Psoas muscle (tissue), 8 donors: ENCODE data around the gene PSMF1. TPM values are rescaled to one million over a fixed set of nuclear protein-coding genes. Genes with fewer than 3 reads are reported as not detected.

ENCODE experiments used
- ATAC-seq, 4 donors: fragments of 200-7000 bp; cut with Tn5 transposase; one replicate each; pipeline ENCODE4 v1.9.1; 2020; ENCODE audit warnings: moderate library complexity in 3 of 4, mild to moderate bottlenecking in 2 of 4
- DNase-seq, 2 donors: peaks; one replicate each; pipeline ENCODE4 v3.0.0-alpha.2; 2020
- H3K27ac ChIP-seq: fragments of 200-600 bp; one replicate; pipeline ENCODE4 v1.8.0; 2022
- H3K27me3 ChIP-seq, 3 donors: fragments of 200-600 bp in 1 of 3; one replicate each; pipeline versions ENCODE4 v1.6.1 to v1.8.0; 2013 to 2022; ENCODE audit warnings: low read length in 2 of 3, mild to moderate bottlenecking in 2 of 3, moderate library complexity in 1 of 3; ENCODE audit not compliant: insufficient read depth in 3 of 3
- H3K36me3 ChIP-seq, 2 donors: fragments of 200-600 bp in 1 of 2; one replicate each; pipeline versions ENCODE4 v1.6.1 to v1.8.0; 2013 to 2022; ENCODE audit warnings: low read depth in 1 of 2, mild to moderate bottlenecking in 1 of 2, moderate library complexity in 1 of 2; ENCODE audit not compliant: insufficient read depth in 1 of 2
- H3K4me1 ChIP-seq: fragments of 200-600 bp; one replicate; pipeline ENCODE4 v1.8.0; 2022
- H3K4me3 ChIP-seq: fragments of 200-600 bp; one replicate; pipeline ENCODE4 v1.8.0; 2022; ENCODE audit warnings: mild to moderate bottlenecking
- H3K9me3 ChIP-seq: fragments of 200-600 bp; one replicate; pipeline ENCODE4 v1.8.0; 2022
- WGBS, 3 donors: extraction: QIAGEN DNeasy Blood & Tissue Kit; methylation state at CpG; one replicate each; pipeline versions ENCODE4 v1.1.6 to v1.1.7; 2013; 5-methylcytosine and 5-hydroxymethylcytosine counted together
- intact Hi-C, 2 donors: fragments of 100-400 bp; cut with DNase I; formaldehyde crosslinking; loops; one replicate each; pipeline versions ENCODE4 v1.11.0 to v1.14.2; 2022
- polyA plus RNA-seq, 3 donors: library from polyadenylated mRNA; stranded (reverse); fragments of 200-250 nt; gene quantifications; one replicate each; pipeline ENCODE4 v1.2.3, GENCODE V29; 2013
- total RNA-seq, 4 donors: library from RNA; stranded (reverse); fragmentation: NEBNext Ultra II Directional in 2 of 4; extraction: Animal tissue kit (Norgen Biotek cat#: 25700) in 2 of 4; gene quantifications; one replicate each; pipeline versions ENCODE4 v1.2.1 to v1.2.4, GENCODE V29; 2021 to 2023
- TF ChIP-seq, protein P1 (sequence below): fragments of 200-600 bp; IDR thresholded peaks from one replicate; pipeline ENCODE4 v1.8.0; 2022; ENCODE audit warnings: antibody characterized with exemption
- donor health status: healthy with polysubstance abuse.
- donor health status: DM: no; HTN: no; CAD: no; lungs with moderate emphysema.
- donor health status: Bipolar disorder and iron deficiency.
- donor health status: healthy.
- donor health status: DM: yes; HTN: yes; CAD: no.
- donor health status: DM: no; HTN: no; CAD: no.
- donor health status: DM: no; HTN: no; CAD: no.
- donor health status: DM: yes; HTN: yes; CAD: no.

The PSMF1 gene
- total and polyA plus RNA-seq, 7 donors: 81.0 to 159 (median 137) TPM

DNA sequence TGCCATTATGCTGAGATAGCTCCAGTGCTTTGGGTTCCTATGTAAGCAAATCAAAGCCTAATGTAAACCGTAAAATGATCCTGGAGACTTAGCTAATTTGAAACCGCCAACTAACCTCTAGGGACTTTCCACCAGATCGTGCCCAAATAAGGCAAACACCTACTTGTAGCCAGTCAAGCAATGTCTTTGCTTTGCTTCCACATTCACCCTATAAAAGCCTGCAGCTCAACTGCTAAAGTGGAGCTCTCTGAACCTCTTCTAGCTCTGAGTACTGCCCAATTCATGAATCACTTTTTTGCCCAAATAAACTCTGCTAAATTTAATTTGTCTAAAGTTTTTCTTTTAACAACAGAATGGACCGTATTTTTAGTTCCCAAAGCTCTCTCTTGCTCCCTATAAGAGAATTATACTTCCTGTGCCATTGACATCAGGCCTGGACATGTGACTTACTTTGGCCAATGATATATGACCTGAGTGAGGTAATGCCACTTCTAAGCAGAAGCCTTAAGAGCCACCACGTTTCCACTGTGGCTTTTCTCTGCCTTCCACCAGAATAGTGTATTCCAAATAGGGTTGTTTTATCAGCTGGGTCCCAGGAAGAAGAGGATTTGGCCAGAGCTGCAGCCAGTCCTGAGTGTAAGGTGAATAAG lies 34.8 kb upstream of the PSMF1 start:
- H3K4me3 ChIP-seq: no peak overlapping the region
- DNase-seq: no peak
- 53 to 65% (median 57%) methylated on average over 5 of the region's 5 CpGs for WGBS, 3 donors

GRCh38 chr20:1085492-1086276 lies 32.7 kb upstream of the PSMF1 start:
- Histone ChIP-seq H3K27ac (no peak overlapping the region), H3K27me3 (peaks cover 0 to 2% (median 0%) of the 10 kb centered on the region in 3 donors), H3K36me3 (no peaks in the 10 kb centered on the region), H3K4me1 (no peaks in the 10 kb centered on the region), H3K9me3 (no peaks in the 10 kb centered on the region), H3K4me3 (no peak overlapping the region)
- DNase-seq: no peak
- 67 to 72% (median 69%) methylated on average over 6 of the region's 6 CpGs for WGBS, 3 donors
- intact Hi-C loops: no loop called here
- TF ChIP-seq, protein P1, sequence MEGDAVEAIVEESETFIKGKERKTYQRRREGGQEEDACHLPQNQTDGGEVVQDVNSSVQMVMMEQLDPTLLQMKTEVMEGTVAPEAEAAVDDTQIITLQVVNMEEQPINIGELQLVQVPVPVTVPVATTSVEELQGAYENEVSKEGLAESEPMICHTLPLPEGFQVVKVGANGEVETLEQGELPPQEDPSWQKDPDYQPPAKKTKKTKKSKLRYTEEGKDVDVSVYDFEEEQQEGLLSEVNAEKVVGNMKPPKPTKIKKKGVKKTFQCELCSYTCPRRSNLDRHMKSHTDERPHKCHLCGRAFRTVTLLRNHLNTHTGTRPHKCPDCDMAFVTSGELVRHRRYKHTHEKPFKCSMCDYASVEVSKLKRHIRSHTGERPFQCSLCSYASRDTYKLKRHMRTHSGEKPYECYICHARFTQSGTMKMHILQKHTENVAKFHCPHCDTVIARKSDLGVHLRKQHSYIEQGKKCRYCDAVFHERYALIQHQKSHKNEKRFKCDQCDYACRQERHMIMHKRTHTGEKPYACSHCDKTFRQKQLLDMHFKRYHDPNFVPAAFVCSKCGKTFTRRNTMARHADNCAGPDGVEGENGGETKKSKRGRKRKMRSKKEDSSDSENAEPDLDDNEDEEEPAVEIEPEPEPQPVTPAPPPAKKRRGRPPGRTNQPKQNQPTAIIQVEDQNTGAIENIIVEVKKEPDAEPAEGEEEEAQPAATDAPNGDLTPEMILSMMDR: no peak
- ATAC-seq: no peak

More for the DNA sequence above, 34.8 kb upstream of the PSMF1 start:
- intact Hi-C loops: no loop called here
- TF ChIP-seq, protein P1: no peak
- Histone ChIP-seq H3K27ac (no peak overlapping the region), H3K4me1 (no peaks in the 10 kb centered on the region), H3K36me3 (no peaks in the 10 kb centered on the region), H3K27me3 (peaks cover 0 to 2% (median under 1%) of the 10 kb centered on the region in 3 donors), H3K9me3 (no peaks in the 10 kb centered on the region)
- ATAC-seq: no peak

DNA sequence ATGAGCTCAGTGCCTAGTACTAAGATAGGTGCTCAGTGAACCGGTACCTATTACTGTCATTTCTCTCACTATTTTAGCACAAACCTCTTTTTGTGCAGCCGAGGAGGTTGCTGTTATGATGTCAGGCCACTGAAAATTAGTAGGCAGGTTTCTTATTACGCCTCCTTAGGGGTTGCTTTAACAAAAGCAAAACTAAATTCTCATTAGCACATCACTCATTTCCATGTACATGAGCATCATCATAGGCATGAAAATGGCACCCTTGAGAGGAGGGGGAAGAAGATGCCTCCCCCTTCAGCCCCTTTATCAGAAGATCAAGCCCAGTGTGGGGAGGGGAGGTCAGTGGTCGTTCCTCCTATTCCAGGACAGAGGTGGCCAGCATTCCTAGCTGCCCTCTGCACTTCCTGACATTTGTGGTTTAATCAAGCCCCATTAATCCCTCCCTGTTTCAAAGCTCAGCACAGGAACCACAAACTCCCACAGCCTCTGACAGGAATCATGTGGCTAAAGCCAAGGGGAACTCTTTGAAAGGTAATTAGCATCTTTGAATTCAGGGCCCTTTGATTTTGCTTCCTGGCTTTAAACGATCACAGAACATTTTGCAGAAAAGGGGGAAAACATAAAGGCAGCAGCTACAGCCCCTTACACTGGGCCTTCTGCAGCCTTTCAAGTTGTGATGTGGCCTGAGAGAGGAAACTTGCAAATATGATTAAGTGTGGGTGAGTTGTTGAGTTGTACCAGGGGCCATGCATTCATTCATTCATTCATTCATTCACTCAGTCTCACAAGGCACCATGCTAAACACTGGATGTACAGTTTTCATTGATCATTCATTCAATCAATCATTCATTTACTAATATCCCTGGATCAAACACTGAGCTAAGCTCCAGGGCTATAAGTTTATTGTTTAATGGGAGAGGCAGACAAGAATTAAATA lies 31.9 kb upstream of the PSMF1 start:
- H3K36me3 ChIP-seq: no peaks in the 10 kb centered on the region
- H3K27me3 ChIP-seq: peaks cover 0 to 2% (median 0%) of the 10 kb centered on the region in 3 donors
- no peaks in the 10 kb centered on the region for H3K9me3 ChIP-seq
- DNase-seq (no peak), ATAC-seq (no peak)
- H3K4me3 ChIP-seq: no peak overlapping the region
- 25 to 38% (median 31%) methylated on average over 5 of the region's 5 CpGs for WGBS, 3 donors
- intact Hi-C loops: no loop called here
- H3K4me1 ChIP-seq: no peaks in the 10 kb centered on the region
- TF ChIP-seq, protein P1: no peak
- H3K27ac ChIP-seq: no peak overlapping the region

GRCh38 chr20:1087311-1087905 lies 31.0 kb upstream of the PSMF1 start:
- intact Hi-C loops: no loop called here

More at GRCh38 chr20:1087311-1087905, 31.0 kb upstream of the PSMF1 start:
- DNase-seq (no peak), ATAC-seq (no peak)
- Histone ChIP-seq H3K4me3 (no peak overlapping the region), H3K9me3 (no peaks in the 10 kb centered on the region), H3K27ac (no peak overlapping the region), H3K27me3 (peaks cover 0 to 2% (median 0%) of the 10 kb centered on the region in 3 donors), H3K36me3 (no peaks in the 10 kb centered on the region), H3K4me1 (no peaks in the 10 kb centered on the region)
- TF ChIP-seq, protein P1: no peak
- WGBS, 3 donors: 28 to 33% (median 33%) methylated on average over 4 of the region's 4 CpGs
